ACC112 (cell line): Measurements from ENCODE around the gene CRYBG1.
"Not testable (repeated sequence)": the region's sequence is repeated elsewhere in the genome, so short reads cannot be mapped to it uniquely, and the experiment has no call there.

ENCODE experiments used
- H2AFZ ChIP-seq: fragments of 200-600 bp; sonication (generic); one replicate; pipeline ENCODE4 v1.6.0; 2017; ENCODE audit warnings: antibody characterized with exemption, low read length; ENCODE audit not compliant: unreplicated experiment
- H3K27ac ChIP-seq: fragments of 200-600 bp; sonication (generic); 2 replicates; pipeline ENCODE4 v1.5.1; 2014; ENCODE audit warnings: low read depth, mild to moderate bottlenecking, antibody characterized with exemption, low read length, moderate library complexity
- H3K27me3 ChIP-seq: fragments of 200-600 bp; sonication (generic); 2 replicates; pipeline ENCODE4 v1.6.1; 2014; ENCODE audit warnings: mild to moderate bottlenecking, antibody characterized with exemption, low read length, moderate library complexity, mixed read lengths; ENCODE audit not compliant: insufficient read depth
- H3K36me3 ChIP-seq: fragments of 200-600 bp; sonication (generic); 2 replicates; pipeline ENCODE4 v1.6.1; 2016; ENCODE audit warnings: mild to moderate bottlenecking, antibody characterized with exemption, low read length, moderate library complexity, mixed read lengths; ENCODE audit not compliant: insufficient read depth
- H3K4me1 ChIP-seq: fragments of 200-600 bp; sonication (generic); one replicate; pipeline ENCODE4 v1.6.1; 2016; ENCODE audit warnings: low read length, mixed read lengths; ENCODE audit not compliant: insufficient read depth, unreplicated experiment, control insufficient read depth
- H3K4me3 ChIP-seq: fragments of 200-600 bp; sonication (generic); 2 replicates; pipeline ENCODE4 v1.5.1; 2014; ENCODE audit warnings: mild to moderate bottlenecking, low read depth, low read length
- H3K79me2 ChIP-seq: fragments of 200-600 bp; sonication (generic); one replicate; pipeline ENCODE4 v1.6.0; 2016; ENCODE audit warnings: low read length; ENCODE audit not compliant: control insufficient read depth, unreplicated experiment, insufficient read depth

The CRYBG1 gene

GRCh38 chr6:106564476-106564875 is 204.0 kb downstream of the CRYBG1 start:
- no peak overlapping the region for H2AFZ ChIP-seq
- H3K4me3 ChIP-seq: no peak overlapping the region
- no peak overlapping the region for H3K27ac ChIP-seq
- no peaks in the 10 kb centered on the region for H3K79me2 ChIP-seq
- peaks cover 31% of the 10 kb centered on the region for H3K4me1 ChIP-seq
- H3K36me3 ChIP-seq: peaks cover 19% of the 10 kb centered on the region; the same call in 1 of the 2 replicates
- no peaks in the 10 kb centered on the region for H3K27me3 ChIP-seq

GRCh38 chr6:106568530-106568929 is 208.0 kb downstream of the CRYBG1 start:
- H3K27me3 ChIP-seq: no peaks in the 10 kb centered on the region
- no peak overlapping the region for H3K4me3 ChIP-seq
- no peaks in the 10 kb centered on the region for H3K79me2 ChIP-seq
- peaks cover 30% of the 10 kb centered on the region for H3K36me3 ChIP-seq
- no peak overlapping the region for H2AFZ ChIP-seq
- peaks cover 12% of the 10 kb centered on the region for H3K4me1 ChIP-seq
- no peak overlapping the region; the same call in 1 of the 2 replicates for H3K27ac ChIP-seq

- Histone ChIP-seq H3K4me1 (peaks cover 14% of the 10 kb centered on the region), H3K4me3 (no peak overlapping the region), H3K27me3 (no peaks in the 10 kb centered on the region), H2AFZ (no peak overlapping the region), H3K79me2 (no peaks in the 10 kb centered on the region), H3K36me3 (peaks cover 30% of the 10 kb centered on the region), H3K27ac (no peak overlapping the region)
Measured at GRCh38 chr6:106569428-106569827, 208.9 kb downstream of the CRYBG1 start.

- no peaks in the 10 kb centered on the region for H3K27me3 ChIP-seq
- H3K27ac ChIP-seq: no peak overlapping the region
- peaks cover 22% of the 10 kb centered on the region for H3K4me1 ChIP-seq
- peaks cover 21% of the 10 kb centered on the region for H3K36me3 ChIP-seq
- no peak overlapping the region for H3K4me3 ChIP-seq
- no peaks in the 10 kb centered on the region for H3K79me2 ChIP-seq
- H2AFZ ChIP-seq: no peak overlapping the region
Measured at GRCh38 chr6:106572436-106572835, 211.9 kb downstream of the CRYBG1 start.

DNA sequence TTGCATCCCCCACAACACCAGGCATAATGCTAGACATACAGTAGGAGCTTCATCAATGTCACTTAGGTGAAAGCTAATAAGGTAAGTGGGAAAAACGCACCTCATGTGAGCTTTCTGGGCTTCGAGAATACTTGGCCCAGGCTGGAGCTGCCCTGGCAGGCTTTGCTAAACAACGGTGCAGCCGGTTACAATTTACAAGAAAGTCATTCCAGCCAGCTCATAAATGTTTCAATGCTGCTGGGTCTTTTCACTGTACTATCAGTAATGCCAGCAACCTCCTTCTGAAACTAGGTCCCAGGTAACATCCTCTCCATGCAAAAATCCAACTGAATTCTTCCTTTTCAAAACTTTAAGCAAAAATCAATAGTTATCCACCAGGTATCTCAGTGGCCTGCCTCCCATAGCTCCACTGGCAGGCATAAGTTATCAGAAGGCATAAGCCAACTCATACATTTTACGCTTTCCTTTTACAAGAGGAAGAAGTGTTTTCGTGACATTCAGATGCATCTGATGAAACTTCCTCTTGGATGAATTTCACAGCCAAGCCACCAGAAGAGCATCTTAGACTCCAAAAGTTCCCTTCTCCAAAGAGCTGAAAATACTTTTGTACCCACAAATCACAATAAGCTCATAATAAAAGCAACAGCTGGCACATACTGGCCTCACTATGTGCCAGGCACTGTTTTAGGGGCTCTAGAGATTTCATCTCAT is 212.5 kb downstream of the CRYBG1 start:
- H2AFZ ChIP-seq: no peak overlapping the region
- no peak overlapping the region for H3K27ac ChIP-seq
- H3K4me3 ChIP-seq: no peak overlapping the region
- no peaks in the 10 kb centered on the region for H3K27me3 ChIP-seq
- H3K79me2 ChIP-seq: no peaks in the 10 kb centered on the region
- peaks cover 21% of the 10 kb centered on the region for H3K4me1 ChIP-seq
- peaks cover 15% of the 10 kb centered on the region for H3K36me3 ChIP-seq

GRCh38 chr6:106574741-106575458 is 214.4 kb downstream of the CRYBG1 start:
- Histone ChIP-seq H3K36me3 (peaks cover 8% of the 10 kb centered on the region; the same call in 1 of the 2 replicates), H3K4me3 (0 out of 2 replicates have a peak overlapping the region, but pooled peaks have one; percentile 1), H3K79me2 (no peaks in the 10 kb centered on the region), H3K4me1 (peaks cover 10% of the 10 kb centered on the region), H3K27ac (peak overlapping the region; percentile 39; the same call in 1 of the 2 replicates), H3K27me3 (no peaks in the 10 kb centered on the region), H2AFZ (peak overlapping the region; percentile 40)

GRCh38 chr6:106579281-106579680 is 218.8 kb downstream of the CRYBG1 start:
- Histone ChIP-seq H3K36me3 (no peaks in the 10 kb centered on the region), H2AFZ (no peak overlapping the region), H3K4me1 (peaks cover 9% of the 10 kb centered on the region), H3K79me2 (no peaks in the 10 kb centered on the region), H3K4me3 (no peak overlapping the region), H3K27ac (no peak overlapping the region), H3K27me3 (no peaks in the 10 kb centered on the region)

GRCh38 chr6:106581468-106581867 is 221.0 kb downstream of the CRYBG1 start:
- Histone ChIP-seq H2AFZ (no peak overlapping the region), H3K4me3 (no peak overlapping the region), H3K27me3 (no peaks in the 10 kb centered on the region), H3K4me1 (no peaks in the 10 kb centered on the region), H3K36me3 (no peaks in the 10 kb centered on the region), H3K27ac (no peak overlapping the region), H3K79me2 (no peaks in the 10 kb centered on the region)

DNA sequence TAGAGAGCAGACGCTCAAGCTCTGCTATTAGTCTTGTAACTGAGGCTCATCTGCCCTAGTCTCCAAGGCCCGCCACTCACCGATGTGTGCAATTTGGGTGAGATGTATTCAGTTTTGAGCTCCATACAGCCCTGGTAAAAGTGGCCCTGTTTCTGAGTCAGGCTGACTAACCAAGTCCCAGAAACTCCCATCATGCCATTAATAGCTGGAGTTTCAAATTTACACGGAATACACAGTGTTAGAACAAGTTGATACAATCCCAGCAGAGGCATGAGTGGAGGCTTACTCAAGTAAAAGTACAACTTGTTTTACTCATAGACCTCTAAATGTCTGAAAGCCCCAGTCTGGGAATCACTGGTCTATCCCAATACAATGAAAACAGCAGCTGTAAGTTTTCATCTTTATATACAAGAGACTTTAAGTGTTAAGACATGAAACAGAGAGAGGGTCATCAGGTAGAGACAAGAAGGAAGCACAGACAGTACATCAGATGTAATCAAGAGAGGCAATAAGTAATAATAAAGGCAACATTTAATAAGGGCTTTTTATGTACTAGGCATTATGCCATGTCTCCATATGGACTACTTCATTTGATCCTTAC is 226.4 kb downstream of the CRYBG1 start:
- Histone ChIP-seq H3K27ac (no peak overlapping the region), H2AFZ (no peak overlapping the region), H3K27me3 (no peaks in the 10 kb centered on the region), H3K36me3 (no peaks in the 10 kb centered on the region), H3K4me1 (peaks cover 14% of the 10 kb centered on the region), H3K4me3 (no peak overlapping the region), H3K79me2 (no peaks in the 10 kb centered on the region)

DNA sequence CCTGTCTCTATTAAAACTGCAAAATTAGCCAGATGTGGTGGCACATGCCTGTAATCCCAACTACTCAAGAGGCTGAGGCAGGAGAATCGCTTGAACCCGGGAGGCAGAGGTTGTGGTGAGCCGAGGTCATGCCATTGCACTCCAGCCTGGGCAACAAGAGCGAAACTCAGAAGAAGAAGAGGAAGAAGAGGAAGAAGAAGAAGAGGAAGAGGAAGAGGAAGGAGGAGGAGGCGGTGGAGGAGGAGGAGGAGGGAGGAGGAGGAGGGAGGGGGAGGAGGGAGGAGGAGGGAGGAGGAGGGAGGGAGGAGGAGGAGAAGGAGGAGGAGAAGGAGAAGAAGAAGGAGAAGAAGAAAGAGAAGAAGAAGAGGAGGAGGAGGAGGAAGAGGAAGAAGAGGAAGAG is 228.4 kb downstream of the CRYBG1 start:
- not testable (repeated sequence) for H3K27ac ChIP-seq, H3K4me3 ChIP-seq, H2AFZ ChIP-seq, H3K27me3 ChIP-seq, H3K79me2 ChIP-seq, H3K36me3 ChIP-seq
- H3K4me1 ChIP-seq: peaks cover 16% of the 10 kb centered on the region
